HepG2 (cell line): Measurements from ENCODE around the gene SHISA5. TPM values are rescaled to one million over a fixed set of nuclear protein-coding genes. Genes with fewer than 3 reads are reported as not detected.
A peak's percentile ranks its signal among the peaks of the same experiment; 100 is the strongest.

Source experiments
- CBFB ChIP-seq: sonication (generic); formaldehyde crosslinking; IDR thresholded peaks from 2 replicates; pipeline ENCODE4 v1.4.0; 2020; ENCODE audit warnings: missing genetic modification reagents
- CEBPZ ChIP-seq: IDR thresholded peaks from 2 replicates; pipeline ENCODE4 v1.6.1; 2012; ENCODE audit warnings: low read length, improper control_type of control experiment
- FOXP4 ChIP-seq: sonication (generic); formaldehyde crosslinking; IDR thresholded peaks from 2 replicates; pipeline ENCODE4 v1.4.0; 2020; ENCODE audit warnings: missing genetic modification reagents
- HDAC2 ChIP-seq: sonication (generic); formaldehyde crosslinking; IDR thresholded peaks from 2 replicates; pipeline ENCODE4 v1.4.0; 2020; ENCODE audit warnings: missing genetic modification reagents
- HOMEZ ChIP-seq: IDR thresholded peaks from 2 replicates; pipeline ENCODE4 v1.6.1; 2016; ENCODE audit warnings: low read depth
- MED1 ChIP-seq: sonication (generic); formaldehyde crosslinking; IDR thresholded peaks from 2 replicates; pipeline ENCODE4 v1.4.0; 2020; ENCODE audit warnings: missing genetic modification reagents
- RARA ChIP-seq: IDR thresholded peaks from 2 replicates; pipeline ENCODE4 v1.6.1; 2016; ENCODE audit warnings: missing genetic modification reagents, missing compliant biosample characterization
- RXRA ChIP-seq: sonication (generic); formaldehyde crosslinking; IDR thresholded peaks from 2 replicates; pipeline ENCODE4 v1.5.1; 2020; ENCODE audit warnings: missing genetic modification reagents
- SYNCRIP ChIP-seq: fragments of 200-400 bp; formaldehyde crosslinking; IDR thresholded peaks from 2 replicates; pipeline ENCODE4 v1.6.1; 2018; ENCODE audit warnings: mild to moderate bottlenecking, low read depth, low read length; ENCODE audit not compliant: insufficient read depth
- XRCC5 ChIP-seq: fragments of 200-400 bp; formaldehyde crosslinking; optimal IDR thresholded peaks from 2 replicates; pipeline ENCODE3; 2017; ENCODE audit warnings: mild to moderate bottlenecking, low read length
- ZBTB49 ChIP-seq: sonication (generic); formaldehyde crosslinking; IDR thresholded peaks from 2 replicates; pipeline ENCODE4 v1.4.0; 2020; ENCODE audit warnings: missing genetic modification reagents, borderline replicate concordance
- ZFP1 ChIP-seq: IDR thresholded peaks from 2 replicates; pipeline ENCODE4 v1.6.1; 2016
- ZFX ChIP-seq: sonication (generic); formaldehyde crosslinking; IDR thresholded peaks from 2 replicates; pipeline ENCODE4 v1.4.0; 2020; ENCODE audit warnings: mild to moderate bottlenecking, low read depth, missing genetic modification reagents, moderate library complexity
- ZNF263 ChIP-seq: sonication (generic); formaldehyde crosslinking; IDR thresholded peaks from 2 replicates; pipeline ENCODE4 v1.4.0; 2020; ENCODE audit warnings: missing genetic modification reagents
- ZNF30 ChIP-seq: sonication (generic); formaldehyde crosslinking; IDR thresholded peaks from 2 replicates; pipeline ENCODE4 v1.5.0; 2020; ENCODE audit warnings: mild to moderate bottlenecking, missing genetic modification reagents
- polyA plus RNA-seq, 8 experiments: library from polyadenylated mRNA; depleted of rRNA in 3 of 8; stranded (reverse) in 7 of 8; unstranded in 1 of 8; fragments of >200 nt; fragmentation: Illumina TruSeq in 4 of 8; extraction: Trizol in 4 of 8; gene quantifications; 2 replicates each; pipeline versions ENCODE4 v1.2.1 to v1.2.3, GENCODE V29; 2011 to 2016; ENCODE audit warnings: low read depth in 4 of 8, missing spikeins in 1 of 8, mixed read lengths in 1 of 8; ENCODE audit not compliant: insufficient read depth in 1 of 8
- total RNA-seq, 5 experiments: library from RNA; depleted of rRNA; stranded (reverse); fragments of >200 nt; fragmentation: Illumina TruSeq; extraction: Trizol; gene quantifications; 2 replicates each; pipeline ENCODE4 v1.2.3, GENCODE V29; 2016; ENCODE audit warnings: low read depth in 1 of 5
- TF ChIP-seq, protein P1 (sequence below): sonication (generic); IDR thresholded peaks from 2 replicates; pipeline ENCODE4 v1.6.1; 2016; ENCODE audit warnings: low read depth, borderline replicate concordance

Gene SHISA5
- total and polyA plus RNA-seq, 2 of the 13 experiments (the other 11 are each of a cell fraction or from before 2014, with no cell fraction given): 75.8 to 91.4 TPM

DNA sequence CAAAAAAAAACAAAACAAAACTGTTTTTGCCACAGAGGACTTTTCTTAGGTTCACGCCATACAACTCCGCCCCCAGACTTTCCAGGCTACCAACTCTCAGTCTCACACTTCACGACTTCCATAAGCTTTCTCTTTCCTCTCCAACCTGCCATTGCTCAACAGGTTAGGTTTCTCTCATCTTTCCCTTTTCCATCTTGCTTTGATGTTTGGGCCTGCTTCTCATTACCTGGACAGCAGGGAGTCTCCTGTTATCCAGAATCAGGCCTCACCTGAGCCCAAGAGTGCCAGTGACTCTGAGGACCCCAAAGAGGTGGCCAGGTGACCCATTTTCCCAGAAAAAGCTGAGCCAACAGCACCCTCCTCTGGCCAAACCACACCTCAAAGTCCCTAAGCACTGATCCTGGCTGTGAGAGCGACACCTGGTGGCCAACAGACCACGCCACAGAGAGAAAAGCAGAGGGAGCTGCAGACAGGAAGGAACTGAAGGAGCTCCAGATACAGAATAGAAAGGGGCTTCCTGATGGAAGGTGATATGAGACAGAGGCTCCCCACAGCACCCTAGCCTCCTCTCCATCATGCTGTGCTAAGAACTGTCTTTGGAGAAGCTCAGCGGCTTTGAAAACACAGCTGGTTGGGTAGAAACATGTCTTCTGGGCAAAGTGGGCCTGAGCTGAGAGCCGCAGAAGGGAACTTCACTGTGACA lies 68.0 kb downstream of the SHISA5 start (continued):
- TF ChIP-seq CEBPZ (no peak), ZFP1 (0 out of 2 replicates have a peak, but pooled peaks have one; percentile 54), CBFB (CRISPR knock-in tag) (0 out of 2 replicates have a peak, but pooled peaks have one; percentile 52), FOXP4 (CRISPR knock-in tag) (peak; percentile 17; the same call in 1 of the 2 replicates), ZFX (CRISPR knock-in tag) (peak; percentile 50; the same call in 1 of the 2 replicates), RXRA (peak; percentile 27; the same call in 1 of the 2 replicates), ZBTB49 (CRISPR knock-in tag) (0 out of 2 replicates have a peak, but pooled peaks have one; percentile 30), HOMEZ (CRISPR knock-in tag) (0 out of 2 replicates have a peak, but pooled peaks have one; percentile 37), RARA (0 out of 2 replicates have a peak, but pooled peaks have one; percentile 23), SYNCRIP (no peak), HDAC2 (CRISPR knock-in tag) (peak; percentile 60; the same call in 1 of the 2 replicates), MED1 (CRISPR knock-in tag) (peak; percentile 54; the same call in 1 of the 2 replicates), ZNF263 (peak; percentile 40; the same call in 1 of the 2 replicates), ZNF30 (CRISPR knock-in tag) (no peak), XRCC5 (peak; percentile 95)
- TF ChIP-seq, protein P1, sequence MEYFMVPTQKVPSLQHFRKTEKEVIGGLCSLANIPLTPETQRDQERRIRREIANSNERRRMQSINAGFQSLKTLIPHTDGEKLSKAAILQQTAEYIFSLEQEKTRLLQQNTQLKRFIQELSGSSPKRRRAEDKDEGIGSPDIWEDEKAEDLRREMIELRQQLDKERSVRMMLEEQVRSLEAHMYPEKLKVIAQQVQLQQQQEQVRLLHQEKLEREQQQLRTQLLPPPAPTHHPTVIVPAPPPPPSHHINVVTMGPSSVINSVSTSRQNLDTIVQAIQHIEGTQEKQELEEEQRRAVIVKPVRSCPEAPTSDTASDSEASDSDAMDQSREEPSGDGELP: peak; percentile 69; the same call in 1 of the 2 replicates
